ENCODE measurements around the gene PDE3B.
"Not testable (repeated sequence)": the region's sequence is repeated elsewhere in the genome, so short reads cannot be mapped to it uniquely, and the experiment has no call there.

PDE3B gene

DNA sequence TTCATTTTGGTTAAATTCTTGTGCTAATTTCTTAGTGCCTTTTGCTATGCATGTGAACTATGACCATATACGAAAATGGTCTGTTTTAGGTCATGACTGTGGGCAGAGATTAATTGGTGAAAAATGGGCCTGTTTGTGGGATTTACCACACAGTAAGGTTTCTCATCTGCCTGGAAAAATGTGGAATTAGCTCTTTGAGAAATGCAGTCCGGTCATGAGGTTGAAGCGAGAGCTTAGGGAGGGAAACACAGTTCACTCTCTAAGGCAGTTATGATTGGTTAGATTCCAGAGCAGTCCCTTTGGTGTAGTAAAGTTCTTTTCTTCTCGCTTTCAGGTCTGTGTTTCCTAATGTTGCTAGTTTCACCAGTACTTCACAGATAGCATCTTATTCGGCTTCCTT is 1.2 kb upstream of the PDE3B start:
- no peak for DNase-seq

DNA sequence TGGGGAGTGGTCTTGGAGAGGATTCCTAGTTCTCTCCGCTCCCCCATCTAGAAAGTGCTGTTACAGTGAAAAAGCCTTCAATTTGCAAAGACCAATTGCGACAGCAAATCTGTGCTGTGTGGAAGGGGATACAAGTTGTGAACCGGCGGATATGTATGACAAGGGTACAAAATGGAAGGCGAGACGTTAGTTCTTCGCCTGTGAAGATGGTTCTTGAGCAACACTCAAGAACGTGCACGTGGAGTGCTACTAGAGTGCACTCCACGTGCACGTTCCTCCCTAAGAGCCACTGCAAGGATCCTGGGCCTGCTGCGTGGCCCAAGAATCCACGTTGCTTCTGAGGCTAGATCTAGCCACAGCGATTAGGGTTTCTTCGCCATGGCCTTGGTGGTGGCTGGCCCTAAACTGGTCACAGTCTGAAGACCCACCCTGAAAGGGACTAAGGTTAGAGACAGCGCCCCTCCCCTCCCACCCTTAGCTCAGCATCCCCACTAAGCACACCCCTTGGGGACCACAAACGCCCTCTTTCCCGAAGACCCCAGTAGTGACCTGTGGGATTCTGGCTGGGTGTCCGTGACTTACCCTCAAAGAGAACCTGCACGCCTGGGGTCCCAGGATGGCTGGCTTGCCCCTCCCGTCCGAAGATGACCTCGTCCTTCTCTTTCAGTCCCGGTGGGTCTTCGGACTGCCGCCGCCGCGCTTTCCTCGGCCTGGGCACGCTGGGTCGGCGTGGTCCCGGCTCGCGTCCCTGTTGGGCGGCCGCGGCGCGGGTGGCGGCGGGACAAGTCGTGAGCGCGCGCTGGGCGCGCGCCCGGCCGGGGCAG is 519 bp upstream of the PDE3B start:
- DNase-seq: no peak

DNA sequence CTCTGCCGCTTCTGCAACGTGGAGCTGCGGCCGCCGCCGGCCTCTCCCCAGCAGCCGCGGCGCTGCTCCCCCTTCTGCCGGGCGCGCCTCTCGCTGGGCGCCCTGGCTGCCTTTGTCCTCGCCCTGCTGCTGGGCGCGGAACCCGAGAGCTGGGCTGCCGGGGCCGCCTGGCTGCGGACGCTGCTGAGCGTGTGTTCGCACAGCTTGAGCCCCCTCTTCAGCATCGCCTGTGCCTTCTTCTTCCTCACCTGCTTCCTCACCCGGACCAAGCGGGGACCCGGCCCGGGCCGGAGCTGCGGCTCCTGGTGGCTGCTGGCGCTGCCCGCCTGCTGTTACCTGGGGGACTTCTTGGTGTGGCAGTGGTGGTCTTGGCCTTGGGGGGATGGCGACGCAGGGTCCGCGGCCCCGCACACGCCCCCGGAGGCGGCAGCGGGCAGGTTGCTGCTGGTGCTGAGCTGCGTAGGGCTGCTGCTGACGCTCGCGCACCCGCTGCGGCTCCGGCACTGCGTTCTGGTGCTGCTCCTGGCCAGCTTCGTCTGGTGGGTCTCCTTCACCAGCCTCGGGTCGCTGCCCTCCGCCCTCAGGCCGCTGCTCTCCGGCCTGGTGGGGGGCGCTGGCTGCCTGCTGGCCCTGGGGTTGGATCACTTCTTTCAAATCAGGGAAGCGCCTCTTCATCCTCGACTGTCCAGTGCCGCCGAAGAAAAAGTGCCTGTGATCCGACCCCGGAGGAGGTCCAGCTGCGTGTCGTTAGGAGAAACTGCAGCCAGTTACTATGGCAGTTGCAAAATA is 816 bp downstream of the PDE3B start:
- peak; percentile 48 for DNase-seq

DNA sequence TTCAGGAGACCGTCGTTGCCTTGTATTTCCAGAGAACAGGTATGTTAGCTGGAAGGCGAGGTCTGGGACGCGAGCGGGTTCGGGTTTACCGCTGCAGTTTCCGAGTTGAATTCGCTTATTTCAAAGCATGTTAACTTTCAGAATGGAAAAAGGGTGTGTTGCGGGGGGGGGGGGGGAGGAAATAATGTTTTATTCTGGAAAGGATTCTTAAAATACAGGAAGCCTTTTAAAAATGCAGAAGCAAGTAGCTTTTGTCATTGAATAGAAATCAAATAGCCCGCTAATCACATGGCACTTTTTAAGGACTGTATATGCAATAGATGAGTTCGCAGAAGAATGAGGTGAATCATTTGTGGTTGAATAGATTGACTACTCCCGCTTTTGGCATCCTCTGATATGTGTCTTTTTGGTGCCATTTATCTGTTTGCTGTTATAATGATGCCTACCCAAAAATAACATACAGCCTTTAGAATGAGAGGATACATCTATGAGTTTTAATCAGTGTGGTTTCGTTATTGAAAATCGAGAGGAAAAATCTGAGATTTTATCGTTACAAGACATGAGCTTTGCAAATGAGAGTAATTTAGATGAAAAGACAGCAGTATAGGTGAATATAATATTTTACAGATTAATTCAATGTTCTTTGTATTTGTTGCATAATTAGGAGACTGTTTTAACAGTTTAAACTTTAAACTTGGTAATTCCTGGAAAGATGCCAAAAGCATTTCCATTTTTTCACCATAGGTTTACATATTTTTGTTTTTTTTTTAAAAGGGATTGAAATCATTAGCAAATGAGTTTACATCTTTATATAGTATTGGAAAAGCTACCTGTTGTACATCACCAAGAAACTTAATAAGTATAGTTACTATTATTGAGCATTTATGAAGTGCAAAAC is 1.7 kb downstream of the PDE3B start:
- no peak for DNase-seq

DNA sequence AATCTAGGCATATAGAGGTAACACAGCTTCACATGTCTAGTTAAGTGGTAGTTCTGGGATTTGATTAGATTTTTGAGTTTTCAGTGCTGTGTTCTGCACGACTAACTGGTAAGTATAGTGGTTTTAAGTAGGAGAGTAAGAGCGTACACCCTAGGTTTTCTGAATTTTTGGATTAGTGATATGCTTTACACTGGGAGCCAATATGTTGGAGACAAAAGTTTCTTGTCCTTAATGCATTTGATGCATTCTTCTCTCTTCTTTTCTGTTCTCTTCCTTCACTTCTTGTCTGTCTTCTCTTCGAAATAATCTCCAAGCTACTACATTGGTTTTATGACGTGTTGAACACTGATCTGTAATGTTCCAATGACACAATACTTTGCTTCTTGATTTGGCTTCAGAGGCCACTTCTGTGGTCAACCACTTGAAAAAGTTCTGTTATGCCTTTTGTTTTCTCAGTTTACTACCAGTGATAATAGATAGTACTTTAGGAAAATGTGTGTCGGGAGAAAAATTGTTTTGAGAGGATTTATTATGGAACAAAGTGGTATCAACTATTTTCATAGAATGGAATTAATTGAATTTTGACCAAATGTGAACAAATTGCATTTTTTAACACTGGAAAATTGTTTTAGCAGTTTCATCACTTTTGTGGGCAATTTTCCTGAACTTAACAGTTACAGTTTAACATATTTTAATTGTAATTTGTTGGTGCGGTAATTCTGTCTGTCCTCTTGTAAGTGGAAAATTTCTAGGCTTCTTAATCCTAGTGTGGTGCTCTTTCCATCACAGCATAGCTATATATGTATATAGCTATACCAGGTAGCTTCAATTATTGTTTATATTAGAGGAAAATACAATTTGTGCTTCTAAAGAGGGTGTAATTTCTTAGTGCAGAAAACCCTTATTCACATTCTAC is 2.6 kb downstream of the PDE3B start:
- no peak for DNase-seq

DNA sequence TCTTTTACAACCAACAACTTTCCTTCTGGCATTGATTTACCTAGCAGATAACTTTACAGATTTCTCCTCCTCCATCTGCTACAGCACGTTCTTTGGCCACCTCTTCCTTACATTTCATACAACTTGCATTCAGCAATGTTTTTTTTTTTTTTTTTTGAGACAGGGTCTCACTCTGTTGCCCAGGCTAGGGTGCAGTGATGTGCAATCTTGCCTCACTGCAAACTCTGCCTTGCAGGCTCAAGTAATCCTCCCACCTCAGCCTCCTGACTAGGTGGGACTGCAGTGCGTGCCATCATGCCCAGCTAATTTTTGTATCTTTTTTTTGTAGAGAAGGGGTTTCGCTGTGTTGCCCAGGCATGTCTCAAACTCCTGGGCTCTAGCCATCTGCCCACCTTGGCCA is 6.5 kb downstream of the PDE3B start:
- no peak for DNase-seq

DNA sequence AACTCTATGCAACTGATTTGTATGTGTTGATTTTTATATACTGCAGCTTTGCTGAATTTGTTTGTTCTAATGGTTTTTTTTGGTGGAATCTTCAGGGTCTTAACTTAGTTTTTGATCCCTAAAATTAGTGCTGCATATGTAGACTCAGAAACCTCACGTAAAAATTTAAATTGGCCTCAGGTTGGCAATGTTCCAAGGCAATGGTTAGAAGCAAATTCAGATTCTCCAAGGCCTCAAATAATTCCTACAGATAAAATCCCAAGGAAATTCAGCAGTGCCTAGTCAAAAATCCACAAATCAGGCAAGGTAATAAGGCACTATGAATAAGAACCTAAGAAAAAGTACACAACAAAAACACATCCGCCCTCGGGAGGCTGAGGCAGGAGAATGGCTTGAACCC is 9.5 kb downstream of the PDE3B start:
- no peak for DNase-seq

DNA sequence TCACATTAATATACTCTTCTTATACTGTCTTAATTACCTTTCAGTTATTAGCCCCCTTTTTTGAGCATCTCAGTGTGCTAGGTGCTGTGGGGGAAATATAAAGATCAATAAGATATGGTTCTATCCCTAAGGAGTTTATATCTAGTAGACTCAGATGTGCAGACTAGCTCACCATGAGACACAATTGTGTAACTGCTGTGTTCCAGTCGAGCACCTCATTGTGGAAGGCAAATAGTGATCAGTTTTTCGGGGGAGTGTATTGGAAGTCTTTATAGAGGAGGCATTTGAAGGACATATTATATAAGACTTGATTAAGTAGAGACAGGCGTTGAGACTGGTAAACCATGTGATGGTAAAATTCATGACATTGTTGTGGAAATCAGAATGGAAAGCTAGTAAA is 11.8 kb downstream of the PDE3B start:
- DNase-seq: no peak

DNA sequence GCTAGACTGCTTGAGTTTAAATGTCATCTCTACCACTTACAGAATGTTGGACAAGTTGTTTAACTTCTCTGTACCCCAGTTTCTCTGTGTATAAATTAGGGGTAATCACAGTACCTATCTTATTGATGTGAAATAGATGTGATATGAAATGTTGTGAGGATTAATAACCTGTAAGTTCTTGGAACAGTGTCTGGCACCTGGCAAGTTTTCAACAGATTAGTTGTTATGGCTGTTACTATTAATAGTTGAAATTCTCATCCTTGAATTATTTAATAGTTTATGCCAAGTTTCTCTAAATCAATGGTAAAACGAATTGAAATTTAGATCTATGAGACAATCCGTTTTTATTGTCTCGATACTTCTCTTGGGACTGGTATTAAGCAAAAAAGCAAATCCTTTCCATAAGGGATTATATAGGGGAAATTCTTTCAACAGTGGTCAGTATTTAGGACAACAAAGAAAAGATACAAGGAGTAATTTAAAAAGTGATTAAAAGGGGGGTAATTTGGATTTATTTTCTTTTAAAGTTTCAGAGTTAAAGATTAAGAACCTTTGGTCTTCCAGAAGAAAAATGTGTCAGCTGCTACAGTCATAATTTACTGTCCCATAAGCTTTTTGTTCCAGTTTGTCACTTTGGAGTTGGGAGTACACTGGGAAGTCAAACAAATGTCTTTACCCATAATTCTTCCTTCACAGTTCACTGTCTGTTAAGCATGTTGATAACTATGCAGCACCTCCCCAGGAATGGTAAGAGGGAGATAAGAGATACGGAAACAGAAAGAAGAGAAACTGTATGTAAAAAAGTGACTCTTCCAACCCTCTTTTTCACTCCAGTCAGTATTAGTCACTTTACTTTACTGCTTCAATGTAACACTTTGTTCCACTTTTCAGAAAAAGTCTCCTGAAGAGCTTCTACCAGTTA is 13.2 kb downstream of the PDE3B start:
- no peak for DNase-seq

DNA sequence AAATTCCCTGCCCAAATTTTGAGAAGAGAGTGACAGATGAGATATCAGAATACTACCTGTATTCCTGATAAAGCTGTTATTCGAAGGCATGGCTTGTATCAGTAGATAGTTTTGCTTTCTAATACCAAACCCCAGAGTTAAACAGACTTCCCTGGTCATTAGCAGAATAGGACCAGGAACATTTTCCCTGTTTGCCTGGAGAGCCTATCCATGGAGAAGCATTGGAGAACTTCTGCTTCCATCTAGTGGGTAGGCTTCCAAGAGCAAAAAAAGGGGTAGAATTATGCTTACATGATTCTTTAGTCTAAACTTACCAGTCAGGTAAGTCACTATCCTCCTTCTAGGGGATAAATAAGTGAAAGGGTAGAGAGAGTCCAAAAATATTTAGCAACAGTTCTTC is 14.2 kb downstream of the PDE3B start:
- DNase-seq: no peak

DNA sequence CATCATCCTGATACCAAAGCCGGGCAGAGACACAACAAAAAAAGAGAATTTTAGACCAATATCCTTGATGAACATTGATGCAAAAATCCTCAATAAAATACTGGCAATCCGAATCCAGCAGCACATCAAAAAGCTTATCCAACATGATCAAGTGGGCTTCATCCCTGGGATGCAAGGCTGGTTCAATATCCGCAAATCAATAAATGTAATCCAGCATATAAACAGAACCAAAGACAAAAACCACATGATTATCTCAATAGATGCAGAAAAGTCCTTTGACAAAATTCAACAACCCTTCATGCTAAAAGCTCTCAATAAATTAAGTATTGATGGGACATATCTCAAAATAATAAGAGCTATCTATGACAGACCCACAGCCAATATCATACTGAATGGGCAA is 21.3 kb downstream of the PDE3B start:
- not testable (repeated sequence) for DNase-seq

DNA sequence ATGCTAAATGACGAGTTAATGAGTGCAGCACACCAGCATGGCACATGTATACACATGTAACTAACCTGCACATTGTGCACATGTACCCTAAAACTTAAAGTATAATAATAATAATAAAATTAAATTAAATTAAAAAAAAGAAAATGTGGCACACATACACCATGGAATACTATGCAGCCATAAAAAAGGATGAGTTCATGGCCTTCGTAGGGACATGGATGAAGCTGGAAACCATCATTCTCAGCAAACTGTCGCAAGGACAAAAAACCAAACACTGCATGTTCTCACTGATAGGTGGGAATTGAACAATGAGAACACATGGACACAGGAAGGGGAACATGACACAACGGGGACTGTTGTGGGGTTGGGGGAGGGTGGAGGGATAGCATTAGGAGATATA is 23.7 kb downstream of the PDE3B start:
- DNase-seq: not testable (repeated sequence)

DNA sequence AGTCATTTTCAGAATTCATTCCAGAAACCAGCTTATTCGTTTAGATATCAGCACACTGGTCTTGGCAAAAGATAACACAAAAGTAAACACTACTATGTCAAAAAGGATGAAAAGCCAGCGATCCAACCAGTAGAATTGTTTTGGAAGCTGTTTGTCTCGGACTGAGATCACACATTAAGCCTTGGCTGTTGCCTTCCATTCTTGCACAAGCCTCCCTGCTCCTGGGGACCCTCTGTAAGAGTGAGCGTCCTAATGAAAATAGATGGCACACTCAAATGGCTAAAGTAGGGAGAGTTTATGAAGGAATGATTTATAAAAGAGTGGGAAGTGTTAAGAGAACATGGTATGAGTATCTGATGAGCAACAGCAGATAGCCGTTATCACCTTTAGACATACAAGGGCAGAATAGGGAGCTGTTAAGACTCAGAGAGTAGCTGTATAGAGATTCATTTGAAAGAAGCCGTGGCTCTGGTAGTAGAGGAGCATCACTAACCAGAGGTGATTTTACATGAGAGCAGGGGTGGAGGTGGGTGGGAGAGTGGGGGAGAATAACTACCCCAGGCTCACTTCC is 25.2 kb downstream of the PDE3B start:
- no peak for DNase-seq

DNA sequence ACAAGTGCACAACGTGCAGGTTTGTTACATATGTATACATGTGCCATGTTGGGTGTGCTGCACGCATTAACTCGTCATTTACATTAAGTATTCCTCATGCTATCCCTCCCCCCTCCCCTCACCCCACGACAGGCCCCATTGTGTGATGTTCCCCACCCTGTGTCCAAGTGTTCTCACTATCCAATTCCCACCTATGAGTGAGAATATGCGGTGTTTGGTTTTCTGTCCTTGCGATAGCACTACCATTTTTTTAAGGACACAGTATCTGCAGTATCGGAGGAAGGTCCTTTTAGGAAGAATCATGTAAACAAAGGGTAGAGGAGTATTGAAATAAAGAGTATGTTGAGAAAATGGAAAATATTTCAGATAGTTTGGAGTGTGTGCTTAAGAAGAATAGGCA is 25.9 kb downstream of the PDE3B start:
- DNase-seq: no peak

DNA sequence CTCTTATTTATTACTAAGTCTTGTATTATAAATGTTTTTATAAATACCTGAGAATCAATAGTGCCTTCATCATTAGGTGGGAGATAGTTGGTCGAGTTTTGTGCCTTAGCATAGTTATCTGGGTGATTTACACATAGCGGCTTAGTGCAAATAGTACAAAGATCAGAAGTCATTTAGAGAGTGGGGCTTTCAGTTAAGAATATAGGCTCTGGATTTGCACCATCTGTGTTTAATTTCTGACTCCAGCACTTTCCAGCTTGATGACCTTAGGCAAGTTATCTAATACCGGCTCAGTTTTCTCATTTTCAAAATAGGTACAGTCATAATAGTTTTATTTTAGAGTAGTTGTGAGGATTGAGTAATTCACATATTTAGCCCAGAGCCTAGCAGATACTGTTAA is 26.4 kb downstream of the PDE3B start:
- DNase-seq: no peak

DNA sequence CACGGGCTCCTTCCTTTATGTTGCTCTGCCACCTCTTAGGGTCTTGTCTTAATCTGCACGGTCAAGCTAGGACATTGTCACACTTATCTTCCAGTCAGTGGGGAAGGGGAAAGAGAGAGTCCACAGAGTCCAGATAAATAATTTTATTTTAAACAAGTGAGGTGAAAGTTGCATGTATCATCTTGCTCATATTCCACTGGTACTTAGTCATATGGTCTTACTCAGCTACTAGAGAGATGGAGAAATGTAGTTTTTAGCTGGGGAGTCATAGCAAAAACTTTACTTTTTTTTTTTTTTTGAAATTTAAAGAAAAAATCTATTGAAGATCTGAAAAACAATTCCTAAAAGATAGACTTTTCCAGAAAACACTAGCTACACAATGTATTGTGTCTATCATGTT is 29.0 kb downstream of the PDE3B start:
- no peak for DNase-seq

DNA sequence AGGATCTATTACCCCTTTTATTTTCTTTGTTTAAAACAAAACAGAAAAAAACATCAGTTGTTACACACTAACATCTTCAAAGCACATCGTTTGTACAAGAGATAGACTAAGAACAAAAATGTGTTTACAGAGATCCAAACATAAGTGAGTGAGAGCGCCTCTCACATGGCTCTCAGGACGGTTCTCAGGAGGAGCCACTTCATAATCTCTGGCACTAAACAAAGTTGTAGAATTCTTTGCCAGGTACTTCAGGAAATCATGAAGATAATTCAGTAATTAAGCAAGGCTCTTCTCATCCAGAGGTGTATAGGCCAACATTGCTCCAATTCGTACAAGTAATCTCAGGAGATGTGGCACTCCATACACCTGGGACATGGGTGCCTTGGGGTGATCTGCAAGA is 29.8 kb downstream of the PDE3B start:
- no peak for DNase-seq

DNA sequence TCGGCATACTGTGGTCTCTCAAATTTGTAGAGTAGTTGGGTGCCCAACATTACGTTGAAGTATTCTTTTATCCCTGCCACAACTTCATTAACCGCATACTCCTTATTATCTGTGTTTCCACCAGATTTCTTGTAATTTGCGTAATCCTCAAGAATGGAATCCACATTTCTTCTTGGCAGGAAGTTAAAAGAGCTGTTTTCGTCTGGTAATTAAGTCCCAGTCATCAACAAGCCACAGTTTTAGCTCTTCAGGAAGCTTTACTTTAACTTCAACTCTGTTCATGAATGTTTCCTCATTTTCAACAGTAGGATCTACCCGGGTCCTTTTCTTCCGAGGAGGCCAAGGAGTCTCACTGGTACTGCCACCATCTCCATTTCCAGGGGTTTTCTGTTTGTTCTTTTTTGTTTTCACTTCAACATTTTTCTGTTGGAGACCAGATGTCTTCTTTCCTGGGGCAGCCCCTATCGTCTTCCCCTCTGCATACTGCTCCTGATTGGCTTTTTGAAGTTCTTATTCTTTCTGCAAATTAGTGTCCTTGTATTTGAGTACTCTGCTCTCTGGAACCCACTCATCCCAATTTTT is 30.3 kb downstream of the PDE3B start:
- DNase-seq: no peak

DNA sequence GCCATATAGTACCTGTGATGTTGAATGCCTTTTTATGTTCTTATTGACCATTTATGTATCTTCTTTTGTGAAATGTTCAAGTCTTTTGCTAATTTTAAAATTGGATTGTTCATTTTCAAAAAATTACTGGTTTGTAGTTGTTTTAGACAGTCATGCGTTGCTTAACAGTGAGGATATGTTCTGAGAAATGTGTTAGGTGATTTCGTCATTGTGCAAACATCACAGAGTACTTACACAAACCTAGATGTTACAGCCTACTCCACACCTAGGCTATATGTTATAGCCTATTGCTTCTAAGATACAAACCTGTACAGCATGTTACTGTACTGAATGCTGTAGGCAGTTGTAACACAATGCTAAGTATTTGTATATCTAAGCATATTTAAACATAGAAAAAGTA is 32.5 kb downstream of the PDE3B start:
- DNase-seq: no peak

DNA sequence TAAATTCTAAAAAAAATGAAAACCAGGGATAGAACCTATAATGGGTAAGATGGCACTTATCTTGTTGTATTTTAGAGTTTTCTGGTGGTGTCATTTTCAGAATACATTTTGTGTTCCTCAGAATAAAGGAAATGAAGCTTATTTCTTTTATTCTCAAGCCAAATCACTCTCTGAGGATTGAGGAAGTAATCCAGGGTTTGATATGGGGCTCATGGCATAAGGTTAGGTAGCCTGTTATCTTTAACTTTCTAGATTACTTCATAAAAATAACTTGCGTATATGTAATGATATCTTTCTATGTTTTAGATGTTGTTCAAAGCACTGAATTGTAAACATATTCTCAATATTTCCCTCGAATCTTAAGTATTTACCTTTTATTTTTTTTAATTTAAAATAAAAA is 33.5 kb downstream of the PDE3B start:
- DNase-seq: no peak
